HK-2 (cell line): ENCODE results near the gene PLD4.

Source experiments
- DNase-seq: peaks from one replicate; pipeline ENCODE4 v3.0.0-alpha.2; 2018; ENCODE audit not compliant: unreplicated experiment

PLD4 gene

DNA sequence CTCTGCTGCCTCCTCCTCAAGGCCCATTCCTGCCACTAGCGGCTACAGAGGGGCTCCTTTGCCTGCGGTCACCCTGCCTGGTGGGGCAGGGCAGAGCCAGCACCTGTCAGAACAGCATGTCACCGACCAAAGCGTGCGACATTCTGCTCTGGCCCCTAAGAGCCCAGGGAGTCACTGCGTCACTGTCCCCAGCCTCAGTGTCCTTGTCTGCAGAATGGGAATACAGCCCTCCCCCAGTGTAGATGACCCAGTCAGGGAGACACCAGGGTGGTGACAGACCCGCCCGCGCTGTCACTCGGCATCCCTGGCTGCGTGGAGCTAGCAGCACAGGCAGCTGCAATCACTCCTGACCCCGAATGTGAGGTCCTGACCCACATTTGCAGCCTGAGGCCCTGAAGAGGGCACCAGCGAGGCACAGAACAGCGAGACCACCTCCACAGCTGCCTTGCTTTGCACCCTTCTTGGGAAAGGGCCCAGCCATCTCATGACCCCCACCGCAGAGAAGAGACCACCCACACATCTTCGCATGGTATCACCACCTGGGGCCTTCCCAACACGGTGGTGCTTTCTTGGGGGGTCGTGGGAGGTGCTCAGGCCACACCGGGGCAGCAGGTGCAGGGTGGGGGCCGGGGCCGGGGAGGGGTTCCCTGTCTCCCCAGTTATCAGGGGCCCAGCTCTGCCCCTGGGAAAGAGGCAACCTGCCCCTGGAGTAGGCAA, 51.0 kb downstream of the PLD4 start:
- DNase-seq, result no peak

DNA sequence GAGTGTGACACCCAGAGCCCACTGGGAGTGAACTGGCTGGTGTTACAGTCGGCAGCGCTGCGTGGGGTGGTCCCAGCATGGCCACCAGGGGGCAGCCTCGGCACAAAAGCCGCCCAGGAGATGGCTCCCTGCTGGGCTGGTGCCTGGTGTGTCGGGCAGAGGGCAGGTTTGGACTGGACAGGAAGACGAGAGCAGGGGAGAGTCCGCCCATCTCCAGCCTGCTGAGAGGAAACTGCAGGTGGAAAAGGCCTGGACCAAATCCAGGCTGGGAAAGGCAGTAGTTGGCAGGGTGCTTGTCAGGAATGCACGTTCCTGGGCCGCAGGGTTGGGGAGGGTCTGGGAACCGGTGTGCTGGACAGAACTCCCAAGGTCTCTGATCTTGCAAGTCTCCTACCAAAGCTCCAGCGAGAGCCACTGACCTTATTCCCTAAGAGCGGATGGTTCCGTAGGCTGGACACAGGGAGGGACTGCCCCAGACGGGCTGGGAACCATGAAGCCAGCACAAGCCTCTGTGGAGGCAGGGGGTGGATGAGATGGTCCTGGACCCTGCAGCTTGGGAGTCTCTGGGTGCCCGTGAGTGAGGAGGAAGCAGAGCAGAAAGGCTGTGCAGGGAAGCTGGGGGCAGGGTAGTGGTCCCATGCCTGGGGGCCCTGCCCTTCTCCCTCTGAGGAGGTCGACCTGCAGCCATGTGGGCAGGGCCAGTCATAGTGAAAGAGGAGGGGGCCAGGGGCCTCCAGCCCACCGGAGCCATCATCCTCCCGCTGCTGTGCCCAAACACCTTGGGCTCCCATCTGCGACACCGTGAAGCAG, 51.7 kb downstream of the PLD4 start:
- DNase-seq, result peak; percentile 95

DNA sequence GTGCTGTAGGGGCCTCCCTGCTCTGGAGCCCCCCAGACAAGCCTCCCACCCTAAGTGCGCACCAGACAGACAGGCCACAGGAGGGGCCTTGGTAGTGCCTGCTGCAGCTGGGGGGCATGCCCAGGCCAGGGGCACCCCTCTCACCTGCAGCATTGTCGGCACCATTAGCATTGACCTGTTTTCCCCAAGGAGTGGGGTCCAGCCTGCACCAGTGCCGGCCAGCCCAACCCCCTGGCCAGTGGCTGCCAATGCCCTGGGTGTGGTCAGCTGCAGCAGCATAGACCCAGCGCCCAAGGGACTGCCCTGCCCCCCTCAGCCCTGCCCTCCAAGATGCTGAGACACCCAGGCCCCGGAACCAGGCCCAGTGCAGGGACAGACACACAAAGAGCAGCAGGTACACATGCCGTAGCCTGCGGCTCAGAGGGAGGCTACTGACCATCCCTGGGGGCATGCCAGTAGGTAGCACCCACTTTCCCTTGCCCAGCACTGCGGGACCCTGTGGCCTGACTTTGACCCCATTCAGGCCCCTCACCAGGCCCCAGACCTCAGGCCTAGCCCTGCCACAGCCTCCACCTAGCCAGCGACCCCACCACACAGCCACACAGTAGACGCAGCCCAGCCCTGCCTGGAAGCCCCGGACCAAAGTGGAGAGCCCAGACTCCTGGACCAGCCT, 52.5 kb downstream of the PLD4 start:
- DNase-seq, result no peak

DNA sequence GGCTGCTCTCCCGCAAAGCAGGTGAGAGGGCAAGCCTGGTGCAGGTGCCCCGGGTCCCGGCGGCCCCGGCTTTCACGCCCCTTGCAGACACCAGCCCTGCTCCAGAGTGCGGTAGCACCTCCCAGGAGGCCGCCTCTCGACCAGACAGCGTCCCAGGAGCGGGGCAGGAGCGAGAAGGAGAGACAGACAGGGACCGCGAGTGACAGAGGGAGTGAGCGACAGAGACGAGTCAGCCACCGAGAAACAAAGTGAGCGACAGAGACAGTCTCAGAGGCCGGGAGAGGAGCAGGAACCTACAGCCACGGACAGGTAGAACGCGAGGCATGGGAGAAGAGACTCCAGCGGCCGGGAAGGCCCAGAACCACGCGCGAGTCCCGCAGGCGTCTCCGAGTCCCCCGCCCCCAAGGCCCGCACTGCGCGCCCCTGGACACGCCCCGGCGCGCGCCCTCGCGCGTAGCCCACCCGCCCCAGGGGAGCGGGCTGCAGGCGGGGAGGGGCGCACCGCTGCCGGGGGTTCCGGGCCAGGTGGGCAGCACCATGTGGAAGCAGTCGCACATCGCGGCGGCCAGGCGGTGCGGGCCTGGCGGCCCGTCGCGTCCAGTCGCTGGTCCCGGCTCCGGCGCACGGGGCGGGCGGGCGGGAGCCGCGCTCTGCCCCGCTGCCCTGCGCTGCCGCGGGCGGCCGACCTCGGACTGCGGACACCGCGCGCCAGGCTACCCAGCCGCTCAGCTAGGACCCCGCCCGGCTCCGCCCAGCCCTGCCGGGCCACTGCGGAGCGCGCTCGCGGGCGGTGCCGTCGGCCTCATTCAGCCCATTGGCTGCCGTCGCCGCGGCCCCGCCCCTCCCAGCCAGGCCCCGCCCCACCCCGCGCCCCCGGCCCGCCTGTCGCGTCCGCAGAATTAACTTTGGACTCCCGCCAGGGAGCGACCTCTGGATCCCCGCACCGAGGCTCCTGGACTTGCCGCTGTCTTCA, 53.3 kb downstream of the PLD4 start, which contains the start of gene AHNAK2:
Gene AHNAK2, minus strand, starts transcription at position 694 of the 973 bp plus-strand sequence. Its CDS starts 137 bp downstream, at position 557.
- DNase-seq, result peak; percentile 80

DNA sequence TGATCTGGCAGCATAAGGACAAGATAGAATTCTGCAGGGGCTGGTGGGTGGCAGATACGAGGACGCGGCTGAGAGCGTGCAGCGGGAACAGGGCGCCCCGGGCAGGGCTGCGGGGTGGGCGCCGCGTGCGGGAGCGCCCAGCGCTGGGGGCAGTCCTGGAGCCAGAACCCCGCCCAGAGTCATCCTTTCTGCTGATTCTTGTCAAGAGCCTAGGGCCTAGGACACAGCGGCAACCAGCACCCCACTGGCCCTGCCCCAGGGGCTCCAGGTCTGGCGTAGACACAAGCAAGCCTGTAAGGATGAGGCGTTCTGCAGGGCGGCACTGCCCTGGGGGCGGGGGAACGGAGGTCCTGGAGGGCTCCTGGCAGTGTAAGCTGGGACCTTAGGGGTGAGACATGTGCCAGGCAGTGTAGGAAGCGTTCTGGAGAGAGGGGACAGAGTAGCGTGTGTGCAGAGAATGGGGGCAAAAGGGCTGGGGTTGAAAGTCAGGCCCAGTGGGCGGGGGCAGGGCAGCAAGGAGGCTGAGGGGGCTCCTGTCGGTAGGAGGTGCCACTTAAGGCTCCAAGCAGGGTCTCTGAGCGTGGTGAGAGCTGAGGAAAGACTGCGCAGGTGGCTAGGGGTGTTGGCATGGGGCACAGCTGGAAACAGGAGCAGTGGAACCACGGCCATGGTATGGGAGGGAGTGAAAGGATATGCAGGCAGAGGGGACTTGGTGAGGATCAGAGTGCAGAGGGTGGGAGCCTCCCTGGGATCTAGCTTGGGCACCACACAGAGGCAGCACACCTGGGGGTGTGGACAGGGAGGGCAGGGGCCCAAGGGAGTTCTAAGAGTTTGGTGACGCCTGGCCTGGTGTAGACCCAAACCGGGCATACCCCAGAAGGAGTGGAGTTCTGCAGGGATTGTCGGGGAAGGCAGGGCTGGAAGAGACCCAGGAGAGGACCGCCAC, 54.3 kb downstream of the PLD4 start:
- DNase-seq, result no peak

DNA sequence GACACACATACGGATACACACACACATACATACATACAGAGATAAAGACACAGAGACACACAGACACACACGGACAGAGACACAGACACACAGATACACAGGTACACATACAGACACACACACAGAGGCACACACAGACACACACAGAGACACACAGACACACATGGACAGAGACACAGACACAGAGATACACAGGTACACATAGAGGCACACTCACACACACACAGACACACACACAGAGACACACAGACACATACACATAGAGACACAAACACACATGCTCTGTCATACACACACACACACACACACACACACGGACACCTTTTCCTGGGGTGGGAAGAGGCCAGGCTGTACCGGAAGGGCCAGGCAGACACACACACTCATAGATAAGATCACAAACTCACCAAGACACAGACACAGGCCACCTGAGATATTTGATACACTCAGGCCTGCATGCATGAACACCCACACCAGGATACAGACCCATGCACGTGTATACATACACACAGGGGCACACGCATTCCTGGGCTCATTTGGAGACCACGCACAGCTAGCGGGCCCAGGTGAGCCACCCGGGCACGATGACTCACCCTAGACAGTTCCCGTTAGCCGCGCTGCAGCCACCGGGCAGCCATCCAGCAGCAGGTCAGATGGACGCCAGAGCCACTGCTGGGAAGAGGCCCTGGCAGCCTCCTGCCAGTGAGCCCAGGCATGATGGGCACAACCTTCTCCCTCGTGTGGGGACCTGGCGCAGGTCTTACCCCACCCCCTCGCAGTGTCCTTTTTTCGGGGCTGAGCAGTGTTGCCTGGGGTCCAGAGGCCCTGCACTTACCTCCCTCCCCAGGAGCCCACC, 55.3 kb downstream of the PLD4 start:
- peak; percentile 77 for DNase-seq

DNA sequence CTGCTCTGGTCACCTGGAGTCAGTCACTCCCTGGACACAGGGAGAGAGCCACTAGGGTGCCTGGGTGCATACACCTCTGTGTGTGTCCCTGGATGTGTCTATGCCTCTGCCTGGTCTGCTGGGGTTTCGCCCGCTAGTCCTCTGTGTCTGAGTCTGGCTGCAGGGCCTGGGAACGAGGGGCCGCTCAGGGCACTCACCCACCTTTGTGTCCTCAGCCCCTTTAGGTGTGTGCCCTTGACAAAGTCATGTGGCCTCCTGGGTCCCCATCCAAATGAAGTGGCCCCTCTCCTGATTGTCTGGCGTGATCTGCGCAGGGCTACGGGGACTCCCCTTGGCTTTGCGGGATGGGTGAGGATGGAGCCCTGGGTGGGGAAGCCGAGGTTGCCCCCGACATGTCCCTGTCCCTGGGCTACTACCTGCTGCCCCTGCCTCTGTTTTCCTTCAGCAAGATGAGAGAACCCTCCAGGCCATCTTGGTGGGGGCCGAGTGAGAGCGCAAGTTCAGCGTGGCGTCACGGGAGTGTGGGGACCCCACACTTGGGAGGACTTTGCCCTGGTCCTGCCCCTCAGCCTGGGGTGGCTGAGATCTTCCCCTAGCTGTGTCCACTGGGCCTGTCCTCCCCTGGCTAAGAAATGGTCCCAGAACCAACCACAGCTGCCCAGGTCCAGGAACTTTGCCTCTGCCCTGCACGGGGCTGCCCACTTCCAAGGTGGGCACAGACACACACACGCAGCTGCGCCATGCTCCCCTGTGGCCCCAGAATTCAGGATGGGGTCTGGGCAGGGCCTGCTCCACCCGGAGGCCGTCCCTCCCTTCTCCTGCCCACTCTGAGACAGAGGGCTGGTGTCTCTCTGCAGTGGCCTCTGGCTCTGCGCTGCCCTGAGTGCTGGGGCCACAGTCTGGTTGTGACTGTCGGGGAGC, 56.2 kb downstream of the PLD4 start:
- no peak for DNase-seq

DNA sequence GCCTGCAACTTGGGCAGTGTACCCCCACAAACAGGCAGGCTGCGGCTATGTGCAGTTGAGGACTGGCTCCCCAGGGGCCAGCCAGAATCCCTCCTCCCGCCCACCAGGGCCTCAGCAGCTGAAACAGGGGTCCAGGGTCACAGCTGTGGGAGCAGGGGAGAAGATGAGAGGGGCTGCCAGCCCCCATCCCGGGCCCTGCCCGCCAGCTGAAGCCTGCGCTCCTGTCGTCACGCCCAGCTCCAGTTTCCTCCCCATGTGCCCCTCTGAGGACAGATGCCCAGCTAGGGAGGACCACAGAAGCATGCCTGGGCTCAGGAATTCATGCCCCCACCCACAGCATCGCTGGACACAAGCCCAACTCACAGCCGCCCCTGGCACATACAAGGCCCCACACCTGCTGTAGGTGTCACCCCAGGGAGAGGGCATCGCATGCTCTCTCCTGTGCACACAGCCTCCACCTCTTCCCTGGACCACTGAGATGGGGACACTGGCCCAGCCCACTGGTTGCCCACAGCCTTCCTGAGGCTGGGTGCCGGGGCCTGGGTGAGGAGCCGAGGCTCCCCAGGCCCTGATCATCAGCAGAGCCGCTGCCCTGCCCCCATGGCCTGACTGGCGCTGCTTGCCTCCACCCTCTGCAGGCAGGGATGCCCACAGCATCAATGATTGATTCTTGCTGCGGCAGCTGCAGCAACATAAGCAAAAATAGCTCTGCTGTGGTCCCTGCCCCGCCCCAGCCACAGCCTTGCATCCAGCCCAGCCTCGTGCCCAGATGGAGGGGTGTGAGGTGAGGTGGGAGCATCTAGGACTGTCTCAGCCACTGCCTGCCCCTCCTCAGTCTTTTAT, 57.2 kb downstream of the PLD4 start:
- DNase-seq, result no peak

DNA sequence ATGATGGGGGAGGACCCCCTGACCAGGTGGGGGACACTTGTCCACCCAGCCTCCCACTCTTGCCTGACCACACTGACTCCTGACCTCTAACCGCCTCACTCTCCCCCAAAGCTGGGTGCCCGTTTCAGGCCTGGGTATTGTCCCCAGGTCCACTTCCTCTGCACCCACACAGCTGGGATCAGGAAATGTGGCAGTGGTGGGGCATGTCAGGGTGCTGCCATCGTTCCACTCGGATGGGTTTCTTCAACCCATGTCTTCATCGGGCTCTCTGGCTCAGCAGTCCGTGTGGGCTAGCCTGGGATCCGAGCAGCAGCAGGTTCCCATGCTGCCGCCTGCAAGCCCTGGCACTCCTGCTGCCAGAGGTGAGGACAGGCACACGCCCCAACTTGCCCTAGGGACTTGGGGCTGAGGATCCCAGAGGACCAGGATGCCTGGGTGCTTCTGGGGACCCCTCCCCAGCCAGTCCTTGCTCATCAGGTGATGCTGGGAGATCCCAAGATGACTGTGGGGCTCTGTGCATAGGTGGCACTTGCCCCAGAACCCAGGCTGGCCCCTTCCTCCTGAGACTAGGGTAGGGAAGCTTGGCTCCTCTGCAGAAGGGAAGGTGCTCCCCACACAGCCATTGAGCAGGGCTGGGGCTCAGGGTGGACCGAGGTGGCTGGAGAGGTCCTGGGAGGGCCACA, 58.0 kb downstream of the PLD4 start:
- DNase-seq, result no peak
